Transverse colon (tissue), 4 donors: Measurements from ENCODE around the gene ORC3. TPM values are rescaled to one million over a fixed set of nuclear protein-coding genes. Genes with fewer than 3 reads are reported as not detected.

Experiments used
- DNase-seq: peaks from one replicate; pipeline ENCODE4 v3.0.0-alpha.2; 2019
- H3K27ac ChIP-seq, 4 donors: fragments of 200-600 bp; sonication (generic); 2 replicates each; pipeline ENCODE4 v1.5.1; 2016 to 2018; ENCODE audit warnings: inconsistent platforms in 4 of 4
- H3K27me3 ChIP-seq: fragments of 200-600 bp; sonication (generic); 2 replicates; pipeline ENCODE4 v1.5.1; 2017; ENCODE audit warnings: inconsistent platforms
- H3K36me3 ChIP-seq, 4 donors: fragments of 200-600 bp; sonication (generic); 2 replicates each; pipeline ENCODE4 v1.5.1; 2017 to 2019; ENCODE audit warnings: inconsistent platforms in 4 of 4
- H3K4me1 ChIP-seq, 4 donors: fragments of 200-600 bp; sonication (generic); 2 replicates each; pipeline ENCODE4 v1.5.1; 2017 to 2020; ENCODE audit warnings: inconsistent platforms in 4 of 4
- H3K4me3 ChIP-seq, 4 donors: fragments of 200-600 bp; sonication (generic); 1 replicate in 1 of 4; 2 replicates in 3 of 4; pipeline versions ENCODE4 v1.5.1 to v1.6.1; 2017 to 2019; ENCODE audit warnings: inconsistent platforms in 4 of 4
- H3K9me3 ChIP-seq, 2 donors: fragments of 200-600 bp; sonication (generic); 2 replicates each; pipeline ENCODE4 v1.5.1; 2017 to 2019; ENCODE audit warnings: inconsistent platforms in 2 of 2
- EP300 ChIP-seq: sonication (generic); formaldehyde crosslinking; IDR thresholded peaks from one replicate; pipeline ENCODE4 v1.6.1; 2017; ENCODE audit warnings: antibody characterized with exemption, low read depth
- POLR2A ChIP-seq: fragments of 450-650 bp; IDR thresholded peaks from one replicate; pipeline ENCODE4 v1.6.1; 2016; ENCODE audit warnings: antibody characterized with exemption, mild to moderate bottlenecking, moderate library complexity
- POLR2AphosphoS5 ChIP-seq, 3 donors: sonication (generic); formaldehyde crosslinking; IDR thresholded peaks; one replicate each; pipeline ENCODE4 v1.6.1; 2016; ENCODE audit warnings: antibody characterized with exemption in 3 of 3
- WGBS, 2 donors: methylation state at CpG; one replicate each; pipeline ENCODE4 v1.1.5; 2018; ENCODE audit warnings: low coverage in 1 of 2; 5-methylcytosine and 5-hydroxymethylcytosine counted together
- in situ Hi-C, 4 donors: fragments of 200-750 bp; cut with MboI; loops; one replicate each; pipeline versions ENCODE4 v1.15.0 to v1.15.1; 2017; ENCODE audit warnings: low sequenced_read_pairs in 3 of 4, low pct_ligation_motif_present in 1 of 4, low pct_unique_long_range_greater_than_20kb in 1 of 4
- intact Hi-C: fragments of 100-400 bp; cut with DNase I; formaldehyde crosslinking; loops from one replicate; pipeline ENCODE4 v1.15.1; 2023; ENCODE audit warnings: low total_unique reads
- total RNA-seq, 4 donors: library from RNA; depleted of rRNA; stranded (reverse); fragments of >200 nt; gene quantifications; one replicate each; pipeline ENCODE4 v1.1.0, GENCODE V29; 2016
- TF ChIP-seq, protein P1 (sequence below), 5 experiments: fragments of 200-600 bp in 3 of 5; fragments of 450-650 bp in 2 of 5; sonication (generic) in 3 of 5; IDR thresholded peaks; 1 replicate in 2 of 5; 2 replicates in 3 of 5; pipeline ENCODE4 v1.5.1; 2016 to 2017; ENCODE audit warnings: antibody characterized with exemption in 5 of 5, inconsistent platforms in 3 of 5, mild to moderate bottlenecking in 2 of 5, moderate library complexity in 1 of 5

ORC3 gene
- total RNA-seq, 4 donors from 2014 or later, result 2.2 to 18.4 (median 17.8) TPM

DNA sequence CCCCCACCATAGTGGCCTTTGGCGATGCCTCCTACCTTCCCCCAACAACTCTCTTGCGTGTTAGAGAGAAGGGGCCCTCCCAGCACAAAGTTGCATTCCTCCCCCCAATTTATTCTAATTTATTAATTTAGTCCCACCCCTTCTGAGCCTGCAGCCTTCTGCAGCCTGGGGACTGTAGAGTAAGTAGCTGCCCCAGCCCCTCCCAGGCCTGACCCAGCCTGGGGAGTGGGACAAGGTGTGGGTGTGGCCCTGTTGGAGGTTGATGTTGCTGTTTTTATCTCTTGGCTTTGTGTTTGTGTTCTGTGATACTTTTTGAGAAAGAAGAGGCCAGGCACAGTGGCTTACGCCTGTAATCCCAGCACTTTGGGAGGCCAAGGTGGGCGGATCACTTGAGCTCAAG is 49.4 kb downstream of the ORC3 start:
- no peaks in the 10 kb centered on the region for H3K4me1 ChIP-seq
- intact Hi-C loops (no loop called here), in situ Hi-C loops (no loop called here)
- peaks cover 0 to 5% (median 0%) of the 10 kb centered on the region in 4 donors for H3K36me3 ChIP-seq
- no peaks in the 10 kb centered on the region for H3K27me3 ChIP-seq
- no peak overlapping the region for H3K4me3 ChIP-seq
- no peak overlapping the region for H3K27ac ChIP-seq
- no peak for TF ChIP-seq POLR2AphosphoS5 (IDR thresholded peaks at IDR 0.05)
- TF ChIP-seq EP300, result no peak
- TF ChIP-seq POLR2A, result no peak
- TF ChIP-seq, protein P1, sequence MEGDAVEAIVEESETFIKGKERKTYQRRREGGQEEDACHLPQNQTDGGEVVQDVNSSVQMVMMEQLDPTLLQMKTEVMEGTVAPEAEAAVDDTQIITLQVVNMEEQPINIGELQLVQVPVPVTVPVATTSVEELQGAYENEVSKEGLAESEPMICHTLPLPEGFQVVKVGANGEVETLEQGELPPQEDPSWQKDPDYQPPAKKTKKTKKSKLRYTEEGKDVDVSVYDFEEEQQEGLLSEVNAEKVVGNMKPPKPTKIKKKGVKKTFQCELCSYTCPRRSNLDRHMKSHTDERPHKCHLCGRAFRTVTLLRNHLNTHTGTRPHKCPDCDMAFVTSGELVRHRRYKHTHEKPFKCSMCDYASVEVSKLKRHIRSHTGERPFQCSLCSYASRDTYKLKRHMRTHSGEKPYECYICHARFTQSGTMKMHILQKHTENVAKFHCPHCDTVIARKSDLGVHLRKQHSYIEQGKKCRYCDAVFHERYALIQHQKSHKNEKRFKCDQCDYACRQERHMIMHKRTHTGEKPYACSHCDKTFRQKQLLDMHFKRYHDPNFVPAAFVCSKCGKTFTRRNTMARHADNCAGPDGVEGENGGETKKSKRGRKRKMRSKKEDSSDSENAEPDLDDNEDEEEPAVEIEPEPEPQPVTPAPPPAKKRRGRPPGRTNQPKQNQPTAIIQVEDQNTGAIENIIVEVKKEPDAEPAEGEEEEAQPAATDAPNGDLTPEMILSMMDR (IDR thresholded peaks at IDR 0.05), result no peak
- DNase-seq, result no peak
- H3K9me3 ChIP-seq, result no peaks in the 10 kb centered on the region
- WGBS, 2 donors, result 97 to 100% methylated on average over 2 to 4 of the region's 4 CpGs

DNA sequence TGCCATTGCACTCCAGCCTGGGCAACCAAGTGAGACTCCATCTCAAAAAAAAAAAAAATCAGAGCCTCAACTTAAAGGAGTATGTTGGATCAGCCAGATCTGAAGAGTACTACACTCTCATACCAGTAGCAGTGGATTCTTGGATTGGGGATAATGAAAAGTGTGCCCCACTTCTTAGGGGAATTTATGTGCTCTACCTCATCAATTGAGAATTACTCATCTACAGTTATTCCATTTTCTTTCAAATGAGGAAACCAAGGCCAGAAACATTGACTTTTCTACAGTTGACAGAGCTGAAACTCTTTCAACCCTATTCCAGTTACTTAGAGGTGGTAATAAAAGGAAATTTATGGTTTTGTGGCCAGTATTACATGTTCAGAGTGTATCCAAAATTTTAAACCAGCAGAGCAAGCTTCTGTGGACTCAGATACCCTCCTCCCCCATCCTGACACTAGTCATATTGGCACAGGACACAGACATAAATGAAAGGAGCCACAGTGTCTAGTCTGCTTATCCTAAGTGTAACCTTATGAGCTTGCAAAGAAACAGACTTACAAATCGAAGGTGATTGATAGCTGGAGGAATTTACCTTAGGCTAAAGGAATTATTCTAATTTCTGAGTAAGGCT is 51.2 kb downstream of the ORC3 start:
- no peaks in the 10 kb centered on the region for H3K9me3 ChIP-seq
- TF ChIP-seq, protein P1 (IDR thresholded peaks at IDR 0.05), result no peak
- TF ChIP-seq POLR2A (no peak), POLR2AphosphoS5 (IDR thresholded peaks at IDR 0.05) (no peak), EP300 (no peak)
- H3K4me3 ChIP-seq, result no peak overlapping the region
- no peak overlapping the region for H3K27ac ChIP-seq
- no peaks in the 10 kb centered on the region for H3K4me1 ChIP-seq
- H3K36me3 ChIP-seq, result no peaks in the 10 kb centered on the region
- WGBS, 2 donors, result 25 to 36% methylated on average over 1 of the region's 1 CpG
- in situ Hi-C loops (no loop called here), intact Hi-C loops (no loop called here)
- no peaks in the 10 kb centered on the region for H3K27me3 ChIP-seq
- DNase-seq, result no peak

DNA sequence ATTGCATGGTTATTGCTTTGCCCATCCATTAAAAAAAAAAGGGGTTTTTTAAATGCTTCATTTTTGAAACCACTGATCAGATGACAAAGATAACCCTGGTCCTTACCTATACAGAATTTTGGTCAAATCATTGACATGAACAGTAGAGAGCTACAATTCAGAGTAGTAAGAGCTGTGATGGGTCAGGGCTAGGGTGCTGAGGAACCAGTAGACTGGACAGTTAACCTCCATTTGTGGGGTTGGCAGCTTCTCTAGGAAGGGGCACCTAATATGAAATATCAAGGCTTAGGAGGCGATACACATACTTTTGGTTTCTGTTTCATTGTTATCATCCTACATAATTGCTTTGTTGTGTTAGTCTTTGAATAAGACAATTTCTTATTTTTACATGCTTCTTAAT is 55.1 kb downstream of the ORC3 start:
- Histone ChIP-seq H3K36me3 (no peaks in the 10 kb centered on the region), H3K27ac (no peak overlapping the region), H3K9me3 (no peaks in the 10 kb centered on the region), H3K27me3 (no peaks in the 10 kb centered on the region), H3K4me1 (no peaks in the 10 kb centered on the region), H3K4me3 (no peak overlapping the region)
- DNase-seq, result no peak
- intact Hi-C loops, result no loop called here
- 56% methylated on average over 1 of the region's 1 CpG; no CpG with 5 or more reads in 1 of the 2 donors for WGBS, 2 donors
- no peak for TF ChIP-seq POLR2AphosphoS5 (IDR thresholded peaks at IDR 0.05)
- no peak for TF ChIP-seq EP300
- TF ChIP-seq POLR2A, result no peak
- TF ChIP-seq, protein P1 (IDR thresholded peaks at IDR 0.05), result no peak
- in situ Hi-C loops, result no loop called here

GRCh38 chr6:87653074-87653962 is 63.4 kb downstream of the ORC3 start:
- no peaks in the 10 kb centered on the region for H3K4me1 ChIP-seq

More at GRCh38 chr6:87653074-87653962, 63.4 kb downstream of the ORC3 start:
- in situ Hi-C loops, result no loop called here
- no peak for DNase-seq
- H3K27ac ChIP-seq, result no peak overlapping the region
- 64 to 70% methylated on average over 3 of the region's 3 CpGs for WGBS, 2 donors
- H3K4me3 ChIP-seq, result no peak overlapping the region
- no peaks in the 10 kb centered on the region for H3K9me3 ChIP-seq
- intact Hi-C loops, result no loop called here
- TF ChIP-seq POLR2A (no peak), EP300 (no peak), POLR2AphosphoS5 (IDR thresholded peaks at IDR 0.05) (no peak)
- TF ChIP-seq, protein P1 (IDR thresholded peaks at IDR 0.05), result no peak
- H3K36me3 ChIP-seq, result peaks cover 0 to 6% (median 0%) of the 10 kb centered on the region in 4 donors
- H3K27me3 ChIP-seq, result no peaks in the 10 kb centered on the region
